PC-3 (cell line): ENCODE results near the gene MAST4. TPM values are rescaled to one million over a fixed set of nuclear protein-coding genes. Genes with fewer than 3 reads are reported as not detected.

Source experiments
- ATAC-seq: fragments of 200-7000 bp; cut with Tn5 transposase; 2 replicates; pipeline ENCODE4 v1.9.1; 2020; ENCODE audit warnings: mild to moderate bottlenecking, moderate library complexity
- BruUV-seq: library from RNA; stranded (reverse); fragments of 400-500 nt; replicated peaks from 2 replicates; lab custom pipeline; 2021; lab: Mats Ljungman, UMichigan
- CTCF ChIA-PET: fragments of 300-600 bp; sonication (Branson Sonifier 250); formaldehyde crosslinking; loops from one replicate; lab custom pipeline; 2022; ENCODE audit warnings: antibody characterized with exemption; lab: Charles Lee
- POLR2A ChIA-PET: fragments of 300-600 bp; sonication (Branson Sonifier 250); formaldehyde crosslinking; loops from one replicate; lab custom pipeline; 2022; ENCODE audit warnings: antibody characterized with exemption; ENCODE audit not compliant: unreplicated experiment; lab: Charles Lee
- DNase-seq: peaks from one replicate; pipeline ENCODE4 v3.0.0-alpha.2; 2015
- H2AFZ ChIP-seq: fragments of 300-600 bp; sonication (generic); 2 replicates; pipeline ENCODE4 v1.6.0; 2016; ENCODE audit warnings: antibody characterized with exemption, low read length
- H3F3A ChIP-seq: fragments of 300-600 bp; sonication (generic); one replicate; pipeline ENCODE4 v1.6.0; 2017; ENCODE audit warnings: antibody characterized with exemption, low read length, control low read depth, mild to moderate bottlenecking; ENCODE audit not compliant: unreplicated experiment
- H3K27ac ChIP-seq: fragments of 300-600 bp; sonication (generic); 2 replicates; pipeline ENCODE4 v1.5.1; 2016; ENCODE audit warnings: mild to moderate bottlenecking, low read length
- H3K27me3 ChIP-seq: fragments of 300-600 bp; sonication (generic); 2 replicates; pipeline ENCODE4 v1.6.1; 2016; ENCODE audit warnings: low read length, mixed read lengths
- H3K36me3 ChIP-seq: fragments of 300-600 bp; sonication (generic); 2 replicates; pipeline ENCODE4 v1.6.1; 2016; ENCODE audit warnings: low read depth, mixed run types, low read length, mixed read lengths
- H3K4me1 ChIP-seq: fragments of 300-600 bp; sonication (generic); 2 replicates; pipeline ENCODE4 v1.5.1; 2016; ENCODE audit warnings: low read length; ENCODE audit not compliant: insufficient read depth
- H3K4me2 ChIP-seq: fragments of 300-600 bp; sonication (generic); 2 replicates; pipeline ENCODE4 v1.6.0; 2016; ENCODE audit warnings: low read length
- H3K4me3 ChIP-seq: fragments of 300-600 bp; sonication (generic); 2 replicates; pipeline ENCODE4 v1.5.1; 2016; ENCODE audit warnings: mild to moderate bottlenecking, low read length, mixed read lengths
- H3K79me2 ChIP-seq: fragments of 300-600 bp; sonication (generic); 2 replicates; pipeline ENCODE4 v1.6.1; 2017; ENCODE audit warnings: low read length, mixed read lengths
- H3K9ac ChIP-seq: fragments of 300-600 bp; sonication (generic); 2 replicates; pipeline ENCODE4 v1.6.0; 2016; ENCODE audit warnings: mild to moderate bottlenecking, low read length
- H3K9me2 ChIP-seq: fragments of 300-600 bp; sonication (generic); replicated peaks from 2 replicates; pipeline ENCODE4 v1.6.1; 2016; ENCODE audit warnings: mixed run types, low read length, mixed read lengths
- H3K9me3 ChIP-seq: fragments of 300-600 bp; sonication (generic); 2 replicates; pipeline ENCODE4 v1.6.1; 2016; ENCODE audit warnings: low read length, mixed read lengths
- H4K20me1 ChIP-seq: fragments of 300-600 bp; sonication (generic); 2 replicates; pipeline ENCODE4 v1.6.1; 2016; ENCODE audit warnings: low read length, mixed read lengths
- EZH2 ChIP-seq: fragments of 300-600 bp; sonication (generic); IDR thresholded peaks from one replicate; pipeline ENCODE4 v1.6.1; 2017; ENCODE audit warnings: antibody characterized with exemption, mild to moderate bottlenecking, low read length; ENCODE audit not compliant: unreplicated experiment
- EZH2phosphoT487 ChIP-seq: fragments of 300-600 bp; sonication (generic); IDR thresholded peaks from 2 replicates; pipeline ENCODE4 v1.6.1; 2018; ENCODE audit warnings: mild to moderate bottlenecking, antibody characterized with exemption, low read length, borderline replicate concordance
- intact Hi-C: fragments of 100-400 bp; cut with micrococcal nuclease; formaldehyde crosslinking; loops from 2 replicates; pipeline ENCODE4 v1.9.0; 2023
- total RNA-seq: library from RNA; depleted of rRNA; stranded (reverse); fragments of >200 nt; gene quantifications from 2 replicates; pipeline ENCODE4 v1.2.3, GENCODE V29; 2014
- TF ChIP-seq, protein P1 (sequence below): fragments of 300-600 bp; sonication (generic); conservative IDR thresholded peaks from 2 replicates; pipeline ENCODE4 v1.5.1; 2017; ENCODE audit warnings: antibody characterized with exemption, low read depth, mild to moderate bottlenecking, low read length

Gene MAST4
- total RNA-seq, 1 experiment from 2014 or later: 7.9 TPM

DNA sequence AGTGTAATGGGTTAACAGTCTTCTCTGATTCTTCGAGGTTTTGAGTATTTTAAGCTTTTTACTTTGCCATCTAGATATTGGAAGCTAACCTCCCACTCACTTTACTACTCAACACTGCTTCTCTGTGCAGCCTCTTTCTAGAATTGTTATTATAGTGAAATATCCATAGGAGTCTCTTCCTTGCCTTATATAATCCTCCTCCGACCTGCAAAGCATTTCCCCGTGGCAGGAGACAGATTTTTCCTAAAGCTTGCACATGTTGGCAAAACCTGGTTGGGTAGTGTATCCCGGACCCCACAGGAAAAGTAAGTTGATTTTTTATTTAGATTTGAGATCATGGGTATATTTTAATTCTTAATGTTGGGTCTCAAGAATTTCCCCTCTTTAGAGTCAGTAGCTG lies 351.3 kb downstream of the MAST4 start:
- Histone ChIP-seq H3K27me3 (no peaks in the 10 kb centered on the region), H3K4me1 (no peaks in the 10 kb centered on the region), H3F3A (no peaks in the 10 kb centered on the region), H3K36me3 (no peaks in the 10 kb centered on the region), H3K9ac (no peak overlapping the region), H3K4me3 (no peak overlapping the region), H3K4me2 (no peak overlapping the region), H4K20me1 (no peaks in the 10 kb centered on the region), H3K9me3 (no peaks in the 10 kb centered on the region), H3K9me2 (no peaks in the 10 kb centered on the region), H3K79me2 (no peaks in the 10 kb centered on the region), H3K27ac (no peak overlapping the region), H2AFZ (no peak overlapping the region)
- no TSS peak for BruUV-seq
- no peak for TF ChIP-seq EZH2
- TF ChIP-seq EZH2phosphoT487: no peak
- TF ChIP-seq, protein P1, sequence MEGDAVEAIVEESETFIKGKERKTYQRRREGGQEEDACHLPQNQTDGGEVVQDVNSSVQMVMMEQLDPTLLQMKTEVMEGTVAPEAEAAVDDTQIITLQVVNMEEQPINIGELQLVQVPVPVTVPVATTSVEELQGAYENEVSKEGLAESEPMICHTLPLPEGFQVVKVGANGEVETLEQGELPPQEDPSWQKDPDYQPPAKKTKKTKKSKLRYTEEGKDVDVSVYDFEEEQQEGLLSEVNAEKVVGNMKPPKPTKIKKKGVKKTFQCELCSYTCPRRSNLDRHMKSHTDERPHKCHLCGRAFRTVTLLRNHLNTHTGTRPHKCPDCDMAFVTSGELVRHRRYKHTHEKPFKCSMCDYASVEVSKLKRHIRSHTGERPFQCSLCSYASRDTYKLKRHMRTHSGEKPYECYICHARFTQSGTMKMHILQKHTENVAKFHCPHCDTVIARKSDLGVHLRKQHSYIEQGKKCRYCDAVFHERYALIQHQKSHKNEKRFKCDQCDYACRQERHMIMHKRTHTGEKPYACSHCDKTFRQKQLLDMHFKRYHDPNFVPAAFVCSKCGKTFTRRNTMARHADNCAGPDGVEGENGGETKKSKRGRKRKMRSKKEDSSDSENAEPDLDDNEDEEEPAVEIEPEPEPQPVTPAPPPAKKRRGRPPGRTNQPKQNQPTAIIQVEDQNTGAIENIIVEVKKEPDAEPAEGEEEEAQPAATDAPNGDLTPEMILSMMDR: no peak
- ChIA-PET POLR2A (no interaction called here), CTCF (no interaction called here)
- DNase-seq (no peak), ATAC-seq (no peak)
- intact Hi-C loops: no loop called here

DNA sequence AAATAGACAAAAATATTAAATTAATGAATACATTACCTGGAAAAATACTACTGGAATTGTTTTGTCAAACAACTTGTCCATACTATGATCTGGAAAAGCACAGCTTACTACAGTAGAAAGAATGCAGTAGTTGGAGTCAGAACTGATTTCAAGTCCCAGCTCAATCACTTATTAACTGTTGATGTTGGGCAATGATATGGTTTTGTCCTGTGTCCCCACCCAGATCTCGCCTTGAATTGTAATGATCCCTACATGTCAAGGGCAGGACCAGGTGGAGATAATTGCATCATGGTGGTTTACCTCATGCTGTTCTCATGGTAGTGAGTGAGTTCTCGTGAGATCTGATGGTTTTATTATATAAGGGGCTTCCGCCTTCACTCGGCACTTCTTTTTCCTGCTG lies 352.9 kb downstream of the MAST4 start:
- Histone ChIP-seq H3K4me2 (no peak overlapping the region), H3K79me2 (no peaks in the 10 kb centered on the region), H4K20me1 (no peaks in the 10 kb centered on the region), H3F3A (no peaks in the 10 kb centered on the region), H3K27me3 (no peaks in the 10 kb centered on the region), H2AFZ (no peak overlapping the region), H3K4me1 (no peaks in the 10 kb centered on the region), H3K36me3 (no peaks in the 10 kb centered on the region), H3K9me3 (no peaks in the 10 kb centered on the region), H3K4me3 (no peak overlapping the region), H3K9ac (no peak overlapping the region), H3K9me2 (no peaks in the 10 kb centered on the region), H3K27ac (no peak overlapping the region)
- POLR2A ChIA-PET: no interaction called here
- TF ChIP-seq EZH2phosphoT487 (no peak), EZH2 (no peak)
- TF ChIP-seq, protein P1: no peak
- intact Hi-C loops: no loop called here
- BruUV-seq: no TSS peak
- CTCF ChIA-PET: no interaction called here
- no peak for DNase-seq
- no peak for ATAC-seq

DNA sequence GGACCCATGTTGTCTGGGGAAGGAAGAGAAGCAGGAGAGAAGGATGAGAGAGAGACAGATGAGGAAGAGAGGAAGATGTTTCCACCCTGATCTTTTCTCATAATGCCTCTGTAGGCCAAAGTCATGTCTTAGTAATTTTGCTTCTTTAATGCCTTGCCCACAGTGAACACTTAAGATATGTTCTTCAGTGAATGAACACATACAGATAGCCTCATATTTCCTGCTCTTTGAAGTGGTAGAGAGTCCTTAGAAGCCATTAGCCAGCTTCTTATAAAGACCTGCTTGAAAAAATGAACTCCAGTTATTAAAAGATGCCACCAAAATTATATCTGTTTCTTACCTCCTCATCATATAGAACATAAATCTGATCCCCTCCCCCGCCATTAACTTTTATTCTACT lies 356.0 kb downstream of the MAST4 start:
- H3K79me2 ChIP-seq: no peaks in the 10 kb centered on the region
- no peaks in the 10 kb centered on the region for H3F3A ChIP-seq
- H3K27ac ChIP-seq: no peak overlapping the region
- H3K27me3 ChIP-seq: no peaks in the 10 kb centered on the region
- H3K36me3 ChIP-seq: no peaks in the 10 kb centered on the region
- no peaks in the 10 kb centered on the region for H3K4me1 ChIP-seq
- H4K20me1 ChIP-seq: no peaks in the 10 kb centered on the region
- H3K9me3 ChIP-seq: no peaks in the 10 kb centered on the region
- H3K4me3 ChIP-seq: no peak overlapping the region
- BruUV-seq: no TSS peak
- H3K9me2 ChIP-seq: no peaks in the 10 kb centered on the region
- no peak overlapping the region for H2AFZ ChIP-seq
- CTCF ChIA-PET: no interaction called here
- no peak overlapping the region for H3K9ac ChIP-seq
- intact Hi-C loops: no loop called here
- ATAC-seq (no peak), DNase-seq (no peak)
- H3K4me2 ChIP-seq: no peak overlapping the region
- POLR2A ChIA-PET: no interaction called here
- TF ChIP-seq EZH2 (no peak), EZH2phosphoT487 (no peak)
- TF ChIP-seq, protein P1: no peak
